Skeletal muscle satellite cell (primary cell): Measurements from ENCODE around the gene PLXNA4.

Experiments
- H3K27me3 ChIP-seq: 2 replicates; pipeline ENCODE4 v1.7.0; 2013; ENCODE audit warnings: low read length; ENCODE audit not compliant: control insufficient read depth, insufficient read depth
- H3K36me3 ChIP-seq: 2 replicates; pipeline ENCODE4 v1.7.0; 2013; ENCODE audit warnings: mild to moderate bottlenecking, control low read depth, low read length; ENCODE audit not compliant: insufficient read depth
- H3K4me1 ChIP-seq: 2 replicates; pipeline ENCODE4 v1.7.0; 2013; ENCODE audit warnings: low read length; ENCODE audit not compliant: control insufficient read depth, insufficient read depth
- H3K4me2 ChIP-seq: 2 replicates; pipeline ENCODE4 v1.7.0; 2013; ENCODE audit warnings: mild to moderate bottlenecking, low read length
- H3K4me3 ChIP-seq: 2 replicates; pipeline ENCODE4 v1.7.0; 2013; ENCODE audit warnings: low read length
- H3K9ac ChIP-seq: 2 replicates; pipeline ENCODE4 v1.7.0; 2013; ENCODE audit warnings: mild to moderate bottlenecking, low read depth, low read length, moderate library complexity
- H3K9me3 ChIP-seq: replicated peaks from 2 replicates; pipeline ENCODE4 v1.7.0; 2013; ENCODE audit warnings: mild to moderate bottlenecking, control low read depth, low read length

The PLXNA4 gene

GRCh38 chr7:132446260-132446659 is 130.0 kb downstream of the PLXNA4 start:
- Histone ChIP-seq H3K4me2 (no peak overlapping the region), H3K27me3 (no peaks in the 10 kb centered on the region), H3K4me1 (no peaks in the 10 kb centered on the region), H3K9ac (no peak overlapping the region), H3K9me3 (no peaks in the 10 kb centered on the region), H3K4me3 (no peak overlapping the region), H3K36me3 (no peaks in the 10 kb centered on the region)

- H3K9me3 ChIP-seq = no peaks in the 10 kb centered on the region
- no peak overlapping the region for H3K9ac ChIP-seq
- no peak overlapping the region for H3K4me2 ChIP-seq
- no peak overlapping the region for H3K4me3 ChIP-seq
- H3K4me1 ChIP-seq = no peaks in the 10 kb centered on the region
- H3K27me3 ChIP-seq = no peaks in the 10 kb centered on the region
- no peaks in the 10 kb centered on the region for H3K36me3 ChIP-seq
These were observed 132.3 kb downstream of the PLXNA4 start for GRCh38 chr7:132443761-132444520.

DNA sequence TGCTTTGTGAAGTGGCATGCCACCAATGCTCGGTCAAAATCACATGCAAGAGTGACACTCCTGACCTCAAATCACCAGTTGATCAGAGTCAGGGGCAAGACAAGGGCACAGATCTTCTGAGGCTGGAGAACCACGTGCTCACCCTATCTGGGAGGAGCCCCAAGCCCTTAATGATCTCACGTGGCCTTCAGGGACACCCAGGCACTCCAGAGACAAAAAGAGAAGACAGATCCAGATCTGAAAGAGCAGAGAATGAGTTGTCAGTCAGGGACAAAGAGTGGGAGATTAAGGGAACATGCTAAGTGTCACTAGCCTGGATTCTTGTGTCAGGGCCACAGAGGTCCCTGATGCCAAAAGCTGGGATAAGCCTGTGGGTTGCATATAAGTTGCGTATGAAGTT is 134.3 kb downstream of the PLXNA4 start:
- H3K36me3 ChIP-seq = no peaks in the 10 kb centered on the region
- H3K9me3 ChIP-seq = no peaks in the 10 kb centered on the region
- H3K4me1 ChIP-seq = no peaks in the 10 kb centered on the region
- no peaks in the 10 kb centered on the region for H3K27me3 ChIP-seq
- no peak overlapping the region for H3K9ac ChIP-seq
- no peak overlapping the region for H3K4me2 ChIP-seq
- no peak overlapping the region for H3K4me3 ChIP-seq

DNA sequence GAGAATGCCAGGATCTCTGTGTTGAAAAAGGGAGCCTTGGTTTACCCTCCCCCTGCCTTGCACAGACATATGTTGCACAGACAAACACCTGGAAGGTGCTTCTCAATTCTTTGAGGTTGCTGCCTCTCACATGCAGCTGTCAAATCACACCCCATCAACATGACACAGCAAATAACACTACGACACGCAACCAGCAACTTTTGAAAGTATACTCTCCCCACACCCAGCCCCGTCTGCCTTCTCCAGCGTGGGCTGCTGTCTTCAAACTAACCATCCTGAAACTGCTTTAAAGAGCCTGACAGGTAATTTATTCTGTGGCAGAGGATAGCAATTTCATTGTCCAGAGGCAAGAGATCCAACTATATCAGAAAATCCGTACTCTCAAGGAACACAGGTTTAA is 136.1 kb downstream of the PLXNA4 start:
- H3K4me3 ChIP-seq = no peak overlapping the region
- no peaks in the 10 kb centered on the region for H3K27me3 ChIP-seq
- no peak overlapping the region for H3K9ac ChIP-seq
- H3K36me3 ChIP-seq = no peaks in the 10 kb centered on the region
- H3K4me1 ChIP-seq = no peaks in the 10 kb centered on the region
- no peaks in the 10 kb centered on the region for H3K9me3 ChIP-seq
- no peak overlapping the region for H3K4me2 ChIP-seq

DNA sequence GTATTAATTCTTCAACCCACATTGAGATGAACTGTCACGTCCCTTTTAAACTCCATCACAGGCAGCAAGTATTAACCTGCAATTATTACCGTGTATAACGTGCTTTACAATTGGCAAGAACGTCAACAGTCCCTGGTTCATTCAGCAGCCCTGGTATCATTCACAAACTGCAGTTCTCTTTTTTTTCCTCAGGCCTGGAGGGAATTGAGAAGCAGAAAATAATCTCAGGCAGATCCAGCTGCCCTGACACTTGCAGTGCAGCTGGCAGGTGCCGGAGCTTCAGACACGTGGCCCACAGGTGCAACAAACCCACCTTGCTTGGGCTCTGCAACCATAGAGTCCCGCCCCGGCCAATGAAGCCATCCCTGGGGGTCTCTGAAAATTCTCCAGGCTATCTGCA is 137.3 kb downstream of the PLXNA4 start:
- Histone ChIP-seq H3K4me3 (no peak overlapping the region), H3K9ac (no peak overlapping the region), H3K27me3 (no peaks in the 10 kb centered on the region), H3K36me3 (no peaks in the 10 kb centered on the region), H3K4me1 (no peaks in the 10 kb centered on the region), H3K4me2 (no peak overlapping the region), H3K9me3 (no peaks in the 10 kb centered on the region)

DNA sequence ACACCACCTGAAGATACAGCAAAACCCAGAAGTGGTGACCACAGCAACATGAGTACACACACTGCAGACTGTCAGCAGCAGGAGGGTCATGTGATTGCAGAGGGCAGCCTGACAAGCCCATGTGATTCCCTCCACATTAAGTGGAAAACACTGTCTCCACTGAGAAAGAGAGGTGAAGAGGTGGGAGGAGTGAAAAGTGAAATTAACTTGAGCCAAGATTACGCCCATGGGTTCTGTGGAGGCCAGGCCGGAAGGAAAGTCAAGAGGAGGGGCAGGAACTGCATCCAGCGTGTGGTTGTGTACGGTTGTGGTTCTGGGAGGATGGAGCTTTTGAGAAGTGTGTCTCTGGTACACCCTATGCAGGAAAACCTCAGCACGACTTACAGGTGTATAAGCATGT is 138.5 kb downstream of the PLXNA4 start:
- no peak overlapping the region for H3K4me3 ChIP-seq
- no peaks in the 10 kb centered on the region for H3K36me3 ChIP-seq
- H3K4me1 ChIP-seq = no peaks in the 10 kb centered on the region
- no peaks in the 10 kb centered on the region for H3K9me3 ChIP-seq
- no peak overlapping the region for H3K4me2 ChIP-seq
- no peaks in the 10 kb centered on the region for H3K27me3 ChIP-seq
- no peak overlapping the region for H3K9ac ChIP-seq

- Histone ChIP-seq H3K9ac (no peak overlapping the region), H3K36me3 (no peaks in the 10 kb centered on the region), H3K9me3 (no peaks in the 10 kb centered on the region), H3K27me3 (no peaks in the 10 kb centered on the region), H3K4me1 (no peaks in the 10 kb centered on the region), H3K4me2 (no peak overlapping the region), H3K4me3 (no peak overlapping the region)
These were observed 140.1 kb downstream of the PLXNA4 start for GRCh38 chr7:132436121-132436520.

DNA sequence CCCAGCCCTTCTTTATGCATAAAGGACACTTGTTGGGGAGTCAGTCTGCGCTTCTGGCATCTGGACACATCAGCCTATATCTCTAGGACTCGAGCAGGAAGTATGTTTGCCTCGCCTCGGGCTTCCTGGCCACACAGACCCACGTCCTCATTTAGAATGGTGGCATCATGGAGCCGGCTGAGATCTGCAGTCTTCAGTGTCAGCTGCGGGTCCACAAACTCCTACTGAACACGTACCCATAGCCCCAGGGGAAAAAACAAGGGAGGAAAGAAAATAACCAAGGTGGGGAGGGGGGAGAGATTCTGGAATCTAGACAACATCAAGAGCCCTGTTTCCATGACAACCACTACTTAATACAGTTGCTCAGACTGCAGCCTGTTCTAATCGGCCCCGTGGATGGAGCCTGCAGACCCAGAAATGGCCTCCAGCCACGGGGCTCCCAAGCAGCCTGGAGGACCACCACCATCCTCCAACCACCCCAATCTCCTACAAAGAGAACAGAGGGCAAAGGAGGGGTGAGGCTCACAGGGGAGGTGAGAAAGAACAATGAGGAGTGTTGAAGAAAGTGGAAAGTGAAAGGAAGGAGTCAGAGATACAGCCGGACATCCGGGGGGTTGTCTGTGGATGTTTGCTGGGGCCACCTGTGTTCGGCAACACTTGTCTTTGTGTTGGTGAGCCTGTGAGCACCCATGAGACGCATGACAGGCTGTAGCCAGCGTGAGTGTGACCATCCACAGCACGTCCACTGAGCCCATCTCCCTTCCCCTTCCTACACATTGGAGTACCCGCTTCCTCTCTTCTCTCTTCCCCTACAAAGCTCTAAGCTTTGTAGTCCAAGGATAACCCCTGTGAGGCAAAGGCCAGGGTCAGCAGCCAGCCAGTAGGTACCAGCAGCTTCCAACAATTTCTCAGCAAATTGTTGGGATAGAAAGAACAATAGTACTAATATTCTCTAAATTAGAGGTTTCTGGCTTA is 141.0 kb downstream of the PLXNA4 start:
- Histone ChIP-seq H3K9ac (no peak overlapping the region), H3K4me3 (no peak overlapping the region), H3K4me2 (no peak overlapping the region), H3K36me3 (no peaks in the 10 kb centered on the region), H3K9me3 (no peaks in the 10 kb centered on the region), H3K4me1 (no peaks in the 10 kb centered on the region), H3K27me3 (no peaks in the 10 kb centered on the region)

DNA sequence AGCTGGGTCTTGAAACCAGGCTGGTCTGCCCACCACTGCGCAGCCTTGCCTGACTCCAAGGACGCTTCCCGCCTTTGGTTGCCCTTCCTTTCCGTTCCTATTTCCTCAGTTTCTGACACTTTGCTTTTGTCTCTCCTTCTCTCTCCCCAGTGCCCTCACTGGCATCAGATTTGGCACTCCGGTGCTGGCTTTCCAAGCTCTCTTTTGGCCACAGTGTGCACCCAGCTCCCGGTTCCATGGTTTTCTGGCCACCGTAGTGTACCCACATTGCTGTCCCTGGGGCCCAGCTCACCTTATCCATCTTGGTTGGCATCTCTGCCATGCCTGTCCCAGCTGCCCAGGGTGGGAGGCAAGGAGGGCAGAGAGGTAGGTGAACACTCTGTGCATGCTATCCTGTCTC is 142.2 kb downstream of the PLXNA4 start:
- H3K4me1 ChIP-seq = no peaks in the 10 kb centered on the region
- no peaks in the 10 kb centered on the region for H3K9me3 ChIP-seq

GRCh38 chr7:132433301-132433700 is 143.0 kb downstream of the PLXNA4 start:
- H3K9ac ChIP-seq = no peak overlapping the region
- H3K9me3 ChIP-seq = no peaks in the 10 kb centered on the region
- no peaks in the 10 kb centered on the region for H3K36me3 ChIP-seq
- no peaks in the 10 kb centered on the region for H3K27me3 ChIP-seq
- H3K4me1 ChIP-seq = no peaks in the 10 kb centered on the region
- H3K4me3 ChIP-seq = no peak overlapping the region
- no peak overlapping the region for H3K4me2 ChIP-seq

More for the DNA sequence above, 142.2 kb downstream of the PLXNA4 start:
- H3K4me2 ChIP-seq = no peak overlapping the region
- H3K9ac ChIP-seq = no peak overlapping the region
- H3K27me3 ChIP-seq = no peaks in the 10 kb centered on the region
- no peaks in the 10 kb centered on the region for H3K36me3 ChIP-seq
- no peak overlapping the region for H3K4me3 ChIP-seq

- no peaks in the 10 kb centered on the region for H3K36me3 ChIP-seq
- no peak overlapping the region for H3K4me2 ChIP-seq
- H3K4me3 ChIP-seq = no peak overlapping the region
- H3K4me1 ChIP-seq = no peaks in the 10 kb centered on the region
- no peak overlapping the region for H3K9ac ChIP-seq
- no peaks in the 10 kb centered on the region for H3K27me3 ChIP-seq
- H3K9me3 ChIP-seq = no peaks in the 10 kb centered on the region
These were observed 145.1 kb downstream of the PLXNA4 start for GRCh38 chr7:132430861-132431822.
